Superior temporal gyrus (tissue), 1 donor: ENCODE results near the gene RPS10.

Experiments
- DNase-seq: peaks from one replicate; pipeline ENCODE4 v3.0.0-alpha.2; 2016; ENCODE audit errors: extremely low spot score

Gene RPS10

DNA sequence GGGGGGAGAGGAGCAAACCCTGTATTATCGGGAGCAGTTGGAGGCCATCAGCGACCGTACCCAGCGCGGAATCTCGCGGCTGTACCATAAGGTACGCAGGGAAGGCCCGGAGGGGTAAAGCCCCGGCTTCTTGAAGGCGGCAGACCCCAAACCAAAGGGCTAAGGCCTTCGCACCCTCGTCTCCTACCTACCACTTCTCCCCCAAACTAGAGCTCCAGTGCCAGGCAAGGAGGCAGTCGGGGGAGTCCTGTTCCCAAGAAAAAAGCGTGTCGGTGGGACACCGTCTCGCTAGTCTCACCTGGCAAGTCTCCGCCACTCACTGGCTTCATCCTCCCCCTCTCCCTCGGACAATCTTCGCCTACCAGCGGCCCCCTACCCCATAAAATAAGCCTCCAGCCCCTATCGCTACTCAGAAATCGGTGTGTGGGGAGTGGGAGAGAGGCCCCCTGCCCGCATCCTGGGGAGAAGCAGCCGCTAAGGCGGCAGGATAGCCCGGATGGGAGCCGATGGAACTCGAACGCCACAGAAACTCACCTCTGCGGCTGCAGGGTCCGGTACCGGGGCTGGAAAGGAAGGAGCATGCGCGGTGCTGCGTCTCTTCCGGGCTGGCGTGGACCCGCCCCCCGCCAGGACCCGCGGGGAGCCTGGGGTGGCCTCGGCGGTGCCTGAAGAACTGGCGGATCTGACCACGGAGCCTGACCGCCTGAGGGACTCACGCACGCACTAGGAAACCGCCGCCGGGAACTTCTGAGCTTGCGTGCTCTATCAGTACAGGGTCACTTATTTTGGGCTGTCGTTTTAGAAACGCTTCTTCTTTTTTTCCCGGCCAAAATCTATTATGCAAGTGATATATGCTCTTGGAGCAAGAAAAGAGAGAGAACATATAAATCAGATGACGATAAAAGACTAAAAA, at the start of gene RPS10:
Gene RPS10 (minus strand): TSS at position 572 of the 913 bp plus-strand sequence. CDS start 848 bp downstream, outside the sequence.
- DNase-seq, result peak; percentile 93

DNA sequence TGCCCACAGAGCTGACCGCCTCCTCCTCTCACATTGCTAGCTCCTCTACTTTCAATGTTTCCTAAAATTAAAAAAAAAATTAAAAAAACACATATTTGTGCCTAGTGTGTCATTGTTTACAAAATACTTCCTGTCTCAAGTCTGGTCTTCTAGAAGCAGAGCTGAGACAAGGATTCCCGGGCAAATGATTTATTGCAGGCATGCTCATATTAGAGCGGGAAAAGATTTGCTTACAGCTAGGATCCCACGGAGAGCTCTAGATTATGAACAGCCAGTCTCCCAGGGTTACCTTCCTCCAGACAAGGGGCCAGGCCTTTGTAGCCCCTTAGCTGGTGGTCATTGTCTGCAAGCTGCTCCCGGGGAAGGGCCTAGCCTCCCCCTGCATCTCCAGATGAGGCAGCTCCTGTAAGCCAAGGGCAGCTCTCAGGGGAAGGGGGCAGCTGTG, 49.4 kb upstream of the RPS10 start:
- DNase-seq, result no peak

DNA sequence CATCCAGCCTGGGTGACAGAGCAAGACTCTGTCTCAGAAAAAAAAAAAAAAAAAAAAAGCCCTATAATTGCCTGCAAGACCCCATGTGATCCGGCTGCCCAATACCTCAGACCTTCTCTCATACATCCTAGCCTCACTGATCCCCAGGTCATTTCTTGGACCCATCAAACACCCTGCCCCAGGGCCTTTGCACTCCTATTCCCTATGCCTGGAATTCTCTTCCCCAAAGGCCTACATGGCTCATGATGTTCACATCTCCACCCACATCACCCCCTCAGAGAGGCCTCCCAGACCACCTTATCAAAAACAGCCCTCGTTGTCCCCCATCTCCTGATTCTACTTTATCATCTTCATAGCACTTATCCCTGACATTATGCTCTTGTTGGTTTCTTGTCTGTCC, 48.9 kb upstream of the RPS10 start:
- no peak for DNase-seq

DNA sequence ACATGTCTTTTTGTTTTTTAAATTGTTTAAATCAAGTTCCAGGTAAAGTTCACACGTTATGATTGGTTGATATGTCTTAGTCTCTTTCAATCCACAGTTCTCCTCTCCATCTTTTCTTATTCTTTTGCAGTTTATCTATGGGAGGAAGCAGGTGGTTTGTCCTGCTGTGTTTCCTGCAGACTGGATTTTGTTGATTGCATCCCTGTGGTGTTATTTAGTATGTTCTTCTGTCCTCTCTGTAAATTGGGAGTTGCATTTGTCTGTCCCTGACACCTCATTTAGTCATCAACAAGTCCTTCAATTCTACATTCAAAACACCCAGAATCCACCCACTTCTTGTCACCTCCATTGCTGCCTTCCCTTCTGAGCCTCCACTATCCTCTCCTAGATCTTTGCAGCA, 48.1 kb upstream of the RPS10 start:
- no peak for DNase-seq

DNA sequence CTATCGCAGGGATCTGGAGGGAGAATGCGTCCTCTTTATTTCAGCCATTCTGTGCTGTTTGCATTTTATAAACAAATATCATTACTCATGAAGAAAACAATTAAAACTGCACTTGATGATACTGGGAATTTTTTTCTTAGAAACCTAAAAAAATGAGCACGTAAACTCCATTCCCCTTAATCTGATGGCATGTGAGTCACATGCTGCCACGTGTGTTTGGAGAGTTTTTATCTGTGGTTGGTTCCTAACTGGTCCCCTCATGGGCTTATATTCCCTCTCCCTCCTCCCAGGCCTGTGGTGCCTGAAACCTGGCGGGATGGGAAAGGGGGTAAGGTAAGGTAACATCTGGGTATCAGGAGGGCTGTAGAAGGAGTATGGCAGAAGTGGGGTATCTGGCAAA, 46.6 kb upstream of the RPS10 start:
- no peak for DNase-seq

DNA sequence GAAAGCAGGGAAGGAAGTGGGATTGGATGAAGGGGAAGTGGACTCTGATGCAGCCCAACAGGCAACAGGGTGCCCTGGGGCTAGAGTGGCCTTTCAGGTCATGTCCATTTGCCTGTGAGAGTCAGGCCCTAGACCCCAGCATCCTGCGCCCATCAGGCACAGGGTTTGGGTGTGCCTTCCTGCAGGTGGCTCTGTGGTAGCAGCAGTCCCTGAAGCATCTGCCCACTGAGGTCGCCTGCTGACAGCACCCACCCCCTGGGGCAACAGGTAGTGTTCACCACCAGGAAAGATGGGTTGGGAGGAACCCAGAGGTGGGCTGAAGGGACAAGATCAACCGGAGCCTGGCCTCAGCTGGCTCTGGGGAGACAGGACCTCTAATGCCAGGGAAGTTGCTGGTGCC, 43.6 kb upstream of the RPS10 start:
- no peak for DNase-seq

DNA sequence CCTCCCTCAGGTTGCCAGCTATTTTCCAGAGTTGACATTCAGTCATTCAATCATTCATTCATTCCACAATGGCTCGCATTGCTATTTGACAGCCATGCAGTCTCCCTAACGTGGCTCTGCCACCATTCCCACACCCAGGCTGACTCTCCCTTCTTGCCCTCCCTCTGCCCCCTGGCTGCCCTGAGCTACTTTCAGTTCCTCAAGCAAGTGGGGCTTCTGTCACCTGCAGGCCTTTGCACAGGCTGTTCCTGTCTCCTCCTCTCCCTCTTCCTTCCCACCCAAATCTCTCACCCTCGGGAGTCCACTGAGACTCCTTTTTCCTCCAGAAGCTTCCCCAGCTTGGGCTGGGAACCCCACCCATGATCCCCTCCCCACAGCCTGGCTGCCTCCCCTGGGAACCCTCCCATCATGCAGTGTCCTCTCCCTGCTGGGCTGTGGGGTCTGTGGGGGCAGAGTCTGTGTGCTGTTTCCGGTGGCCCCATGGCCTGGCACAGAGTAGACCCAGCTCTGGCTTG, 42.6 kb upstream of the RPS10 start:
- no peak for DNase-seq

DNA sequence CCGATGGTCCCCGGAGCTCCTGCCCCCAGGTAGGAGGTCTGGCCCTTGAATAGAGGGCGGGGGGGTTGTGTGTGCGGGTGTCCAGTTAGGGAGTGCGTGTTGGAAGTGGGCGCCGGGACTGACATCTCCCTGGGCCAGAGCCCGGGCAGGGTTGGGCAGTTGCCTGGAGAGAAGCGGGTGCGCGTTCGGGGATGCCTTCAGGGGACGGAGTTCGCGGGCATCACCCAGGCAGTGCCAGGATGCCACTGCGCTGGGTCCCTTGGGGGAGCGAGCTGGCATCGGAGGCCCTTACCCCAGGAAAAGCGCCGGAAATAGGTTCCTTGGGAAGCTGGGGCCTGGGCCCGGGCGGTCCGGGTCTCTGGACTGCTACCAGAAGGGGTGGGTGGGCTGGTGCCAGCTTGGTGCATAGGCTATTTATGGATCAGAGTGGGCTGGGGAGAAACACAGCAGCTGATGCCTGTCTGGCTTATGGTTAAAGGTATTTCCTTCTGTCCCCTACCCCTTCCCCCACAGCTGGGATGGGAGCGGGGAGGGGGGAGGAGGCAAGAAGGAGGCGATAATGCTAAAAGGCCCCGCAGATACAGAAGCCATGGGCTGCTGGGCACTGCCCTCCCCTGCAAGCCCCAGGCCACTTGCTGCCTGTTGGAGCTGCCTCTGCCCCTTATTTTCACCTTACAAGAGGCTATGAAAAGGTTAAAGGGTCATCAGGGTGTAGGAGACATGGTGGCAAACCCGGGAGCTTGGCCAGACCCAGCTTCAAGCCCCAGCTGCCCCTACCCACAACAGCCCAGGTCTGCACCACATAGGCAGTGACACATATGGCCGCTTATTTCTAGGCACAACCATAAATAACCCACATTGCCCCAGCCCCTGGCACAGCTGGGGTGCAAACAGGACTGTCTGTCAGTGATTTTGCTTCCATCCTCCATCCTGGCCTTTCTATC, 40.6 kb upstream of the RPS10 start:
- no peak for DNase-seq

DNA sequence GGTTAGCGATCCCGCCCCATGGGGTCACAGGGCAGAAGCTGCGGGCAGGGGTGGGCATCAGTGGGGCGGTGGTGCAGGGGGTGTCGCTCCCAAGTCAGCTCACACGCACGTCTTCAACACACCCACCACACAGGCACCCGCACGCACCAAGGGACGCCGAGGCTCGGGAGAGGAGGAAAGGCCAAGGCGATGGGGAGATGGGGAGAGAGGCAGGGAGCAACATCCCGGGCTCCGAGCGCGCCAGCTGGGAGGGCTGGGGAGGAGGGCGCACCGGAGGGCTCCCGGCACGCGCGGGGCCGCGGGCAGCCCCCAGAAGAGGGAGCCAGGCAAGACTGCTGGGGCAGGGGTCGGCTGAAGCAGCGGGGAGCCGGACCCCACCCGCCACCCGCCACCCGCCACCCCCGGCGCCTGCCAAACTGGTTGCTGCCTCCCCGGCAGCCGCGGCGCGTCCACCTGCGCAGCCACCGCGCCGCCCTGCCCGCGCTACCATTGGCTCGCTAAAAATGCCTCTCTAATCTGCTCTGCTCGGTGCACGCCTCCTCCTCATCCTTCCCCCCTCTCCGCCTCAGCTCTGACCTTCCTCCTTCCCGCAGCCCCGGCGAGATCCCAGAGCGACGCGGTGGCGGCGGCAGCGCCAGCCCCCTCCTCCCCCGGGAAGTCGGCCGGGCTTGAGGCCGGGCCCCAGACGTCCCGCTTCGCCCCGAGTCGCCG, 39.8 kb upstream of the RPS10 start, which contains the start of gene PACSIN1:
Gene PACSIN1 (plus strand): TSS at position 546 of the 711 bp plus-strand sequence. CDS start 60,230 bp downstream, outside the sequence.
- DNase-seq, result no peak

DNA sequence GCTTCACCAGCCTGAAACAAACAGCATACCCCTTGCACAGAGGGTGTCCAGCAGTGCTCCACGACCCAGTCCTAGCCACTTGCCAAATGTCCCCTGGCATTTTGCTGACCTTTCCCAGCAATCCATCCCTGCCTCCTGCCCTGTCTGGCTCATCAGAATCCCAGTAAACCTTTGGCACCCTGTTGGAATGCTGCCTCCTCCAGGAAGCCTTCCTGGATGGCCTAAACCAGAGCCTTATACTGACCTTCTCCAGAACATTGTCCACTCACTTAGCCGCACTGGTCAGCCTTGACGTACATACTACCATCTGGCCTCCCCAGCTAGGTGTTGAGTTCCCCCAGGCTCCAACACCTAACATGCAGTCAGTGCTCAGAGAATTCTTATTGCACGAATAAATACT, 38.0 kb upstream of the RPS10 start:
- DNase-seq, result no peak

DNA sequence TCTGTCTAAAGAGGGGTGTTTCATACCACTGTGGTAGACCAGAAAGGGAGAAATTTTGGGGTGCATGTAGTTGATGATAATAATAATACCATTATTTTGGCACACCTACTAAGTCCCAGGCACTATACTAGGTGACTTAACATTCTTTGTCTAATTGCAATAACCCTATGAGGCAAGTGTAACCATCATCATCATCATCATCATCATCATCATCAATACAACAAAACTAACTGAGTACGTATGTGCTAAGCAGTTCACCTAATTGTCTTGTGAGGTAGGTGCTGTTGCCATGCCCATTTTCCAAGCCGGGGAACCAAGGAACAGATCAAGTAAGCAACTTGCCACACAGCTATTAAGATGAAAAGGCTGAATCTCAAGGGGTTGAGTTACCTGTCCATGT, 37.4 kb upstream of the RPS10 start:
- no peak for DNase-seq

DNA sequence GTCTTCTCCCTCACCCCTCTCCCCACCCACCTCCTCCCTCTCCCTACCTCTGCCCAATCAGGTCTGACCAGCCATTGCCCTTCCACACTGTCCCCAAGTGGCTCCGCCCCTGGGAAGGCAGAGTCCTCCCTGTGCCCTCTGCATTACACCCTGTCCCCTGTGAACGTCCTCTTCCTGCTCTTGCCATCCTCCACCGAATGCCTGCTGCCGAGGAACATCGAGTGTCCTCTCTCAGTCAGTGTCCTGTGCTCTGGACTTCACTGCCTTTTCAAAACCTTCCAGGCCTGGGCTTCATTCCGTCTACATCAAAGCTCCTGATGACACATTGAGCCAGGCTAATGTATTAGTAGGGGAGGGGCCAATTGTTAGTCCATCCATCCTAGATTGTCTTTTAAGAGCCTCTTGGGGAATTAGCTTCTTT, 36.7 kb upstream of the RPS10 start:
- DNase-seq, result no peak

DNA sequence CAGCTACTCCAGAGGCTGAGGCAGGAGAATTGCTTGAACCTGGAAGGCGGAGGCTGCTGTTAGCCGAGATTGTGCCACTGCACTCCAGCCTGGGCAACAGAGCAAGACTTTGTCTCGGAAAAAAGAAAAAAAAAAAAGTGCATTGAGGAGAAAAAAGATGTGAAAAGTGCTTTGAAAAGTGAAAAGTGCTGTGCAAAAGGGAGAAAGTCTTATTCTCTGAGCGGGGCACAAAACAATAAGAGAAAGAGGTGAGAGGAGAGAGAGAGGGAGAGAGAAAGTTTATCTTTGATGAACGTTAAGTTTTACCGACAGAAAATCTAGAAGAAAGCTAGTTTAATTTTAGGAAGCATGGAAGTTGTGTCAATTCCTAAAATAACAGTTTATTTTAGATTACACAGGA, 36.1 kb upstream of the RPS10 start:
- DNase-seq, result no peak

DNA sequence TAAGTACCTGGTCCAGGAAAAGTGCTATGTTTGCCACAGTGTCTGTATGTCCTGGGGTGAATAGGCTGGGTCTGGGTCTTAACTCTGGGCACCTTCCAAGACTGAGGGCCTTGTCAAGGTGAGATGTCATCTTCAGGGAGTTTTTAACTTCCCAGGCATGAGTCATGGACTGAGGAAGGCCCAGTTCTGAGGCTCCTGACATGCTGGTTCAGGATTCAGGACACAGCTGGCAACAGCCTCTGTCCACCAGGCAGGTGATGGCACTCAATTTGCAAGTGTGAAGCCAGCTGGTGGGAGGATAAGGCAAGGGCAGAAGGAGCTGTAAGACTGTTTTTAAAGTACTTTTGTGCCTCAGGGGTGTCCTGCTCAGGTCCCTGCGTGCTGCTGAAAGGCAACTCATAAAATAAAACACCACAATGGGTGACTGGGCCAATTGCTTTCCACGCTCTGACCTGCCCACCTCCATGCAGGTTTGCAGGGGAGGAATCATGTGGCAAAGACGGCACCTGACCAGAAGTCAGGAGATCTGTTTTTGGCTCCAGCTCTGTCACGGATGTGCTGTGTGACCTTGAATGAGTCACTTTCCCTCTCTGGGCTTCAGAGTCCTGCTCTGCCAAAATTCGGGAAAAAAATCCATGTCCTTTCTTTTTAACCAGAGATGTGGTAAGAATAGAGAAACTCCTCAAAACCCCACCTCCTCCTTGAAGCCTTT, 35.1 kb upstream of the RPS10 start:
- DNase-seq, result no peak

DNA sequence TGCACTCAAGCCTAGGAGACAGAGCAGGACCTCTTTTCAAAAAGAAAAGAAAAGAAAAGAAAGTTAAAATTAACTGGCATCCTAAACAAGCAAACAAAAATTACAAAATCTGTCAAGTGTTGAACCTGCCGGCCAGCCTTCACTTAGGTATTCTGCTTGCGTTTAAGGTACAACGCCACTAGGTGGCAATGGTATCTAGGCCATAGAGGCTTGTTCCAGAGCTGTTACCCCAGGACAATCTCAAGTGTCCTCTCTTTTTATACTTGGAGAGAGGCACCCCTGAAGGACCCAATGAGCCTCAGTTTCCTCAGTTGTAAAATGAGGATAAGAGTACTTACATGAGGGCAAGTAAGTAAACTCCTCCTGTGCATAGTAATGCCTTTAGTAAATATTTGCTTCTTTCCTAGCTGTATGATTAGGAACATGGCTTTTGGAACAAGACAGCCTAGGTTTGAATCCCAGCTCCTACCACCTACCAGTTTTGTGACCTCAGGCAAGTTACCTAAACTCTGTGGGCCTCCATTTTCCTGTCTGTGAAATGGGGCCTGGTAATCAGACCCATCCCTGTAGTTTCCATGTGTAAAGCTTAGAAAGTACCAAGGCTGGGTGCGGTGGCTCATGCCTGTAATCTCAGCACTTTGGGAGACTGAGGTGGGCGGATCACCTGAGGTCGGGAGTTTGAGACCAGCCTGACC, 34.2 kb upstream of the RPS10 start:
- peak; percentile 55 for DNase-seq

DNA sequence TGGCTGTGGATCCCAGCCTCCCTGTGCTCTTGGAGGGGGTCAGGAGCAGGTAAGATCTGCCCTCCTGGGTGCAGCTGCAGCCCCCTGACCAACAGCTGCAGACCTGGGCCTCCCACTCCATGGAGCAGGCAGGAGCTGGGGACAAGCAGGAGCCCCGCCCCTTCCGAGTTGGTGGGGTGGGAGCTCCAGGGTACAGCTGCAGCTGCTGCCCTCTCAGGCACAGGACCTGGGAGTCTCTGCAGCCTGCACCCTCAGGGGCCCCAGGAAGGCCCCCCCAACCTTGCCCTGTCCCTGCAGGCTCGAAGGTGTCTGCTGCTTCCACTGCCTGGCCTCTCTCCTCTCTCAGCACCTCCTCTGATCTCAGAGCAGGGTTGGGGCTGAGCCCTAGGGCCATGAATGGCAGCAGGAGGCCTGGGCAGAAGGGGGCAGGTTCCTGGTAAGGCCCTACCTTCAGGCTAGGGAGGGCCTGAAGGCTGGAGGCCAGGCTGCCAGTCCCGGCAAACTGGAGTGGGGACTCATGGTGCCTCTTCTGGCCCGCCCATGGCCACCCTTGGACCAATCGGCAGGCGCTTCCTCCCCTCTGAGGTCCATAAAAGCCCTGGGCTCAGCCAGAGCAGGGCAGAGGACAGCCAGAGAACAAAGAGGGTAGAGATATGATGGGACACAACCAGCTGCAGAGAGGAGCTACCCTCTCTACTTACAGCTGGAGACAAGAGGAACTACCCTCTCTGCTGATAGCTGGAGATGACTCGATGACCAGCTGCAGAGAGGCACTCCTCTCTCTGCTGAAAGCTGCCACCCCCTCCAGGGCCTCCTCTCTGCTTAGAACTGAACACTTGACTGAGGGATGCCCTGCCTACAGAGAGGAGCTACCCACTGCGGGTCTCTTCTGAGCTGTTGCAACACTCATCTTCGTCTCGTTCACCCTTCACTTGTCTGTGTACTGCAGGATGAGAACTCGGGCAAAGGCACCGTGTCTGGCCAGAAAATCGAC, 32.2 kb upstream of the RPS10 start:
- DNase-seq, result no peak

DNA sequence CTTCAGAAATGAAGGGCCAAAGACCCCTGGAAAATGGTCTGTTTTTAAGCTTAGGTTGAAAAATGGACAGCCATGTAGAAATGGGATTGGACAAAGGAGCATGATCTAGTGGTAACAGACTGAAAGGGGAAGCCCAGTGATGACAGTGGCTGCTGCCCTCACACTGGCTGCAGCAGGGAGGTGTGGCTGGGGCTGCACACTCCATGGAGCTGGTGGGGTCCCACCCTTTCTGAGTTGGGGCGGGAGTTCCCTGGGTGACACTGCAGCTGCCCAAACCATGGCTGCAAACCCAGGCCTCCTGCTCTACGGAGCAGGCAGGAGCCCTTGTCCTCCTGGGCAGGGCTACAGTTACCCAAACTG, 31.5 kb upstream of the RPS10 start:
- DNase-seq, result no peak

DNA sequence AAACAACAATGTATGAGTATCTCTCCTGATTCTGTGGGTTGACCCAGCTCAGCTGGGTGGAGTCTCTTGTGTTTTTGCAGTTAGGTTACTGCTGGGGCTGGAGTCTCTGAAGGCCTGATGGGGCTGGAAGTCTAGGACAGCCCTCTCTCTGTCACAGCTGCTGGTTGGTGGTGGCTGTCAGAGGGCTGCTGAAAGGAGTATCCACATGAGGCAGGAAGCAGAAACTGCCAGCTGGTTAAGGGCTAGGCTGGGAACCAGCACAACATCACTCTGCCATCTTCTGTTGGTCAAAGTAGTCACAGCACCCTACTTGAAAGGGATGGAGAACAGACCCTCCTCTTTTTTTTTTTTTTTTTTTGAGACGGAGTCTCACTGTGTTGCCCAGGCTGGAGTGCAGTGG, 30.0 kb upstream of the RPS10 start:
- no peak for DNase-seq

DNA sequence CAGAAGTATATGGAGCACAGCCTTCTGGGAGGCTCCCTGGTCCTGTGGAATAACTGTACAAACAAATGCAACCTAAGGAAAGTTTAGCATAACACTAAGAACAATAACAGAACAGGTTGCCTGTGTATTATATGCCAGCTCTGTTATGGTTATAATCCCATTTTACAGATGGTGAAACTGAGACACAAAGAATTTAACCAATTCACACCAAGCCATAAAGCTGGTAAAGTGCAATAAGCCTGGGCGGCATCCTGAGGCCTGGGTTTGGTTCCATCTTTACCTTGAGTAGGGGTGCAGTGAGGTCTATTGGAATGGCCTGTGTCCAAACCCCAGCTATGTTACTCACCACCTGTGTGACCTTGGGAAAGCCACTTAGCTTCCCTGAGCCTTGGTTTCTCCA, 25.3 kb upstream of the RPS10 start:
- no peak for DNase-seq
